ENCODE data around the gene UBAP1L.
"Not testable (repeated sequence)": the region's sequence is repeated elsewhere in the genome, so short reads cannot be mapped to it uniquely, and the experiment has no call there.

The UBAP1L gene

GRCh38 chr15:65044724-65045481 is 70.1 kb downstream of the UBAP1L start, which contains the start of gene SLC51B:
Gene SLC51B, plus strand, starts transcription at chr15:65045387. Its CDS starts 4,618 bp downstream, at chr15:65050005.
- H3K4me1 ChIP-seq (ENCODE audit: control insufficient read depth in 1 of 2, insufficient read depth in 1 of 2, low read depth in 1 of 2, low read length in 1 of 2): peaks cover 10% of the 10 kb centered on the region in 2 experiments
- no peak within 1 kb of the TSS for H3K4me3 ChIP-seq (ENCODE audit: low read depth in 1 of 2, low read length in 1 of 2)
- no peaks in the 10 kb centered on the region for H3K36me3 ChIP-seq
- H3K27me3 ChIP-seq: peaks cover 19% of the 10 kb centered on the region
- no peak within 1 kb of the TSS for H3K27ac ChIP-seq
- TF ChIP-seq, protein P1, sequence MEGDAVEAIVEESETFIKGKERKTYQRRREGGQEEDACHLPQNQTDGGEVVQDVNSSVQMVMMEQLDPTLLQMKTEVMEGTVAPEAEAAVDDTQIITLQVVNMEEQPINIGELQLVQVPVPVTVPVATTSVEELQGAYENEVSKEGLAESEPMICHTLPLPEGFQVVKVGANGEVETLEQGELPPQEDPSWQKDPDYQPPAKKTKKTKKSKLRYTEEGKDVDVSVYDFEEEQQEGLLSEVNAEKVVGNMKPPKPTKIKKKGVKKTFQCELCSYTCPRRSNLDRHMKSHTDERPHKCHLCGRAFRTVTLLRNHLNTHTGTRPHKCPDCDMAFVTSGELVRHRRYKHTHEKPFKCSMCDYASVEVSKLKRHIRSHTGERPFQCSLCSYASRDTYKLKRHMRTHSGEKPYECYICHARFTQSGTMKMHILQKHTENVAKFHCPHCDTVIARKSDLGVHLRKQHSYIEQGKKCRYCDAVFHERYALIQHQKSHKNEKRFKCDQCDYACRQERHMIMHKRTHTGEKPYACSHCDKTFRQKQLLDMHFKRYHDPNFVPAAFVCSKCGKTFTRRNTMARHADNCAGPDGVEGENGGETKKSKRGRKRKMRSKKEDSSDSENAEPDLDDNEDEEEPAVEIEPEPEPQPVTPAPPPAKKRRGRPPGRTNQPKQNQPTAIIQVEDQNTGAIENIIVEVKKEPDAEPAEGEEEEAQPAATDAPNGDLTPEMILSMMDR (IDR thresholded peaks at IDR 0.05): no peak
- no peaks in the 10 kb centered on the region for H3K9me3 ChIP-seq

- not testable (repeated sequence) for H3K36me3 ChIP-seq; H3K4me1 ChIP-seq (ENCODE audit: control insufficient read depth in 1 of 2, insufficient read depth in 1 of 2, low read depth in 1 of 2, low read length in 1 of 2); H3K4me3 ChIP-seq (ENCODE audit: low read depth in 1 of 2, low read length in 1 of 2); H3K27ac ChIP-seq; H3K9me3 ChIP-seq
- H3K27me3 ChIP-seq: peaks cover 12% of the 10 kb centered on the region
These were observed 70.8 kb downstream of the UBAP1L start for GRCh38 chr15:65044218-65044617.

DNA sequence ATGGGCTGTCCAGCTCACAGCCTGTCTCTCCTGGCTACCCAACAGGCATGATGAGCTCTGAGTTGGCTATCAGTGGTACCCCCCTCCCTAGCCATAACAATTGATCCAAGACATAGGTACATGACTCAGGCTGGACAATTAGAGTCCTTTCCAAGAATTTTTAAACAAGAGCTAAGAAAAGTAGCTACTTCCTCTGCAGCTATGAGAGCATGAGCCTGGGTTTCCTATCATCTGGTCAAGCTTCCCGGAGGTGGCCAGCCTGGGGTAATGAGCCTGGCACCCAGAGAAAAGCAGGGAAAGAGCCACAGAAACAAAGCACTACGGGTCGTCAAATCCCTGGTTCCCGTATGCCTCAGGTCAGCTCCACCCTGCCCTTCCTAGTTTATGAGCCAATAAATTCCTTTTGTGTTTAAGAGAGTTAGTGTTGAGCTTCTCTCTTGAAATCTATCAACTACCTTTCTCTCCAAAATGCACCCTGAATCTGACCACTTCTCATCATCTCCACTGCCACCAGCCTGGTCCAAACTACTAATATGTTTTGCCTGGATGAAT is 72.1 kb downstream of the UBAP1L start:
- TF ChIP-seq, protein P1 (IDR thresholded peaks at IDR 0.05): no peak
- no peak overlapping the region for H3K4me3 ChIP-seq (ENCODE audit: low read depth in 1 of 2, low read length in 1 of 2)
- no peaks in the 10 kb centered on the region for H3K36me3 ChIP-seq
- no peaks in the 10 kb centered on the region for H3K27me3 ChIP-seq
- H3K9me3 ChIP-seq: no peaks in the 10 kb centered on the region
- H3K27ac ChIP-seq: no peak overlapping the region
- no peaks in the 10 kb centered on the region for H3K4me1 ChIP-seq (ENCODE audit: control insufficient read depth in 1 of 2, insufficient read depth in 1 of 2, low read depth in 1 of 2, low read length in 1 of 2)

Measured in neutrophil (primary cell).